Heart left ventricle (tissue), 13 donors: Measurements from ENCODE around the gene NPM3.

Source experiments
- POLR2A ChIP-seq, 2 donors: fragments of 450-650 bp; IDR thresholded peaks; one replicate each; pipeline ENCODE4 v1.6.1; 2017; ENCODE audit warnings: antibody characterized with exemption in 2 of 2, mild to moderate bottlenecking in 2 of 2, moderate library complexity in 2 of 2
- TF ChIP-seq, protein P1 (sequence below), 12 donors: fragments of 200-600 bp; sonication (generic) in 4 of 12; IDR thresholded peaks; one replicate each; pipeline versions ENCODE4 v1.5.0 to v1.8.0; 2018 to 2022; ENCODE audit warnings: antibody characterized with exemption in 12 of 12, mild to moderate bottlenecking in 5 of 12
- donor health status: ischemic (EF 13 %, LVEDD 7.1; RV severe dilation, severe dysfunction).
- donor health status: DM: no; HTN: yes; CAD: no.
- donor health status: DM: no; HTN: no; CAD: no.
- donor health status: ischemic (EF 25% LVEDD 6.9; RV normal size, moderate dysfunction).
- donor health status: ischemic (EF 25% LVEDD 5.7; RV mildly dilated, moderate dysfunction).
- donor health status: ischemic (EF 35%, LVEDD 5.7; RV mildly dilated, moderate dysfunction).
- donor health status: nonischemic (EF 11% LVEDD 7.7; RV severe dilation, severe dysfunction).
- donor health status: DM: yes; HTN: yes; CAD: no.
- donor health status: PGD.
- donor health status: ischemic (EF 29% LVEDD 5.4; RV normal size, mild dysfunction).
- donor health status: nonischemic (EF 23%, LVEDD 6.1; RV moderate dilation, normal function).

DNA sequence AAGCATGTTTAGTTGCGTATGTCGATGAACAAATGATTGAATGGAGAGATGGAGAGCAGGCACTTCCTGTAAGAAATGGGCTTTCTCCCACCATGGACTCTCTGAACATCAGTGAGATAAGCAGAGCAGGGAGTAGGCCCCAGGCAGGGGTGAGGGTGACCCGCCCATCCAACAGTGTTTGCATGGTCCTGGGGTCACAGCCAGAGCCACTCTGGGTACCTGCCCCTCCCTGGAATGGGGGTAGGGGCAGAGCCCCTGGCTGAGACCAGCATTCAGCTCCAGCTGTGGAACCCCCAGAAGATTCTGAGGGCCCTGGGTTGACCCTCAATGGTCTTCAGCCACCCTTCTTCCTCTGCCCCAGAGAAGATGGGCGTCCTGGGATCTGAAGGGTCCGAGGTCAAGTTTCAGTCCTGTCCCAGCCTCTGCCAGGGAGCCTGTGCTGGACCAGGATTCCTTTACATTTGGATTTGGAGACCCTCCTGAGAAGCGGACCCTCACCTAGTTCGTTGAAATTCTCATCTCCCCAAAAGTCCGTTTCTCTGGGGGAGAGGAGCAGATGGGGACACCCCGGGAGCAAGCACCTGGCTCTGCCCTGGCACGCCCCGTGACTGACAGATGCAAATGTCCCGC lies 5.0 kb downstream of the NPM3 start:
- TF ChIP-seq, protein P1, sequence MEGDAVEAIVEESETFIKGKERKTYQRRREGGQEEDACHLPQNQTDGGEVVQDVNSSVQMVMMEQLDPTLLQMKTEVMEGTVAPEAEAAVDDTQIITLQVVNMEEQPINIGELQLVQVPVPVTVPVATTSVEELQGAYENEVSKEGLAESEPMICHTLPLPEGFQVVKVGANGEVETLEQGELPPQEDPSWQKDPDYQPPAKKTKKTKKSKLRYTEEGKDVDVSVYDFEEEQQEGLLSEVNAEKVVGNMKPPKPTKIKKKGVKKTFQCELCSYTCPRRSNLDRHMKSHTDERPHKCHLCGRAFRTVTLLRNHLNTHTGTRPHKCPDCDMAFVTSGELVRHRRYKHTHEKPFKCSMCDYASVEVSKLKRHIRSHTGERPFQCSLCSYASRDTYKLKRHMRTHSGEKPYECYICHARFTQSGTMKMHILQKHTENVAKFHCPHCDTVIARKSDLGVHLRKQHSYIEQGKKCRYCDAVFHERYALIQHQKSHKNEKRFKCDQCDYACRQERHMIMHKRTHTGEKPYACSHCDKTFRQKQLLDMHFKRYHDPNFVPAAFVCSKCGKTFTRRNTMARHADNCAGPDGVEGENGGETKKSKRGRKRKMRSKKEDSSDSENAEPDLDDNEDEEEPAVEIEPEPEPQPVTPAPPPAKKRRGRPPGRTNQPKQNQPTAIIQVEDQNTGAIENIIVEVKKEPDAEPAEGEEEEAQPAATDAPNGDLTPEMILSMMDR (IDR thresholded peaks at IDR 0.05) = no peak
- no peak for TF ChIP-seq POLR2A (IDR thresholded peaks at IDR 0.05)
